ENCODE measurements around the gene DMBT1. TPM values are rescaled to one million over a fixed set of nuclear protein-coding genes. Genes with fewer than 3 reads are reported as not detected.
"Not testable (repeated sequence)": the region's sequence is repeated elsewhere in the genome, so short reads cannot be mapped to it uniquely, and the experiment has no call there.

DMBT1 gene
- total RNA-seq, 1 donor from 2014 or later = 43.1 TPM

DNA sequence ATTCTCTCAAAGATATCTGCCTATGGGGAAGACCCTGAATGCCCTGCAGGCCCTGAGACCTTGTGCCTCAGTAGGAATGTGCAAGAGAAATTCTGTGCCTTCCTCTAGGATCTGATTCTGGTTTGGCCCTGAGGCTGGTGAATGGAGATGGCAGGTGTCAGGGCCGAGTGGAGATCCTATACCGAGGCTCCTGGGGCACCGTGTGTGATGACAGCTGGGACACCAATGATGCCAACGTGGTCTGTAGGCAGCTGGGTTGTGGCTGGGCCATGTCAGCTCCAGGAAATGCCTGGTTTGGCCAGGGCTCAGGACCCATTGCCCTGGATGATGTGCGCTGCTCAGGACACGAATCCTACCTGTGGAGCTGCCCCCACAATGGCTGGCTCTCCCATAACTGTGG, 15.7 kb downstream of the DMBT1 start:
- H3K9me3 ChIP-seq = no peaks in the 10 kb centered on the region
- ATAC-seq (no peak), DNase-seq (no peak)
- no peak for TF ChIP-seq CTCF (IDR thresholded peaks at IDR 0.05)
- no peak overlapping the region for H3K27ac ChIP-seq
- intact Hi-C loops (cut with DNase I) = no loop called here
- no peaks in the 10 kb centered on the region for H3K4me1 ChIP-seq
- H3K27me3 ChIP-seq (ENCODE audit: low read depth) = no peaks in the 10 kb centered on the region
- H3K4me3 ChIP-seq = no peak overlapping the region
- H3K36me3 ChIP-seq = no peaks in the 10 kb centered on the region

DNA sequence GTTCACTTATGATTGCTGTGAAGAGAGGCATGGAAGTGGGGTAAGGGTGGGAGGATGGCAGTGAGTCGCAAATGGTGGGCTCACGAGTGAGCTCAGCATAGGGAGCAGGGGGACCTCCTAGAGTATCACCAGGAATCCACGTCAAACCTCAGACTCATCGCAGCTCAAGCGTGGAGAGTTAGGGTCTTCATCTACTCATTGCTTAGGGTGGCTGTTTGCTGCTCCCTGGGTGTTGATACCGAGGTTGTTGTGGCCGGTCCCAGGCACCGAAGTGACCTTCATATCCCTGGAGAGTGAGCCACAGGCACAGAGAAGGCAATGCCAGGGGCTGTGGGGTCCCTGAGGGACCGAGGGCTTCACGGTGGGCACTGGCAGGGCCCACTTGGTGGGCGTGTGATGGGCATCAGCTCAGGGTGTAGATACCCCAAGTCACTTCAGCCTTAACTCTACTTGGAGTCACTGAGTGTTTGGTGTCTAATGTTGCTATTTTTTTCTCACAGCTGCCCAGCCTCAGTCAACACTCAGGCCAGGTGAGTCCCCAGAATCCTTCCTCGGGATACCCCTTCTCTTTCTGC, 16.8 kb downstream of the DMBT1 start:
- no peak for DNase-seq
- ATAC-seq = peak in 1 of 2 donors; percentile 5
- no peaks in the 10 kb centered on the region for H3K4me1 ChIP-seq
- intact Hi-C loops (cut with DNase I) = no loop called here
- H3K36me3 ChIP-seq = no peaks in the 10 kb centered on the region
- H3K9me3 ChIP-seq = no peaks in the 10 kb centered on the region
- H3K4me3 ChIP-seq = no peak overlapping the region
- H3K27me3 ChIP-seq (ENCODE audit: low read depth) = no peaks in the 10 kb centered on the region
- no peak for TF ChIP-seq CTCF (IDR thresholded peaks at IDR 0.05)
- H3K27ac ChIP-seq = no peak overlapping the region

DNA sequence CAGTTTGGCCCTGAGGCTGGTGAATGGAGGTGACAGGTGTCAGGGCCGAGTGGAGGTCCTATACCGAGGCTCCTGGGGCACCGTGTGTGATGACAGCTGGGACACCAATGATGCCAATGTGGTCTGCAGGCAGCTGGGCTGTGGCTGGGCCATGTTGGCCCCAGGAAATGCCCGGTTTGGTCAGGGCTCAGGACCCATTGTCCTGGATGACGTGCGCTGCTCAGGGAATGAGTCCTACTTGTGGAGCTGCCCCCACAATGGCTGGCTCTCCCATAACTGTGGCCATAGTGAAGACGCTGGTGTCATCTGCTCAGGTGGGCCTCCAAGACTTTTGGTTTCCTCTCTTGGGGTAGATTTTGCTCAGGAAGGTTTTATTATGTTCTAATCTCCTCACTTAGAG, 25.5 kb downstream of the DMBT1 start:
- ATAC-seq; H3K9me3 ChIP-seq; H3K27me3 ChIP-seq (ENCODE audit: low read depth): not testable (repeated sequence)

GRCh38 chr10:122587098-122587760, 26.7 kb downstream of the DMBT1 start:
- H3K27me3 ChIP-seq (ENCODE audit: low read depth) = no peaks in the 10 kb centered on the region
- H3K4me3 ChIP-seq = no peak overlapping the region
- intact Hi-C loops (cut with DNase I) = no loop called here
- H3K27ac ChIP-seq = no peak overlapping the region
- H3K36me3 ChIP-seq = no peaks in the 10 kb centered on the region
- no peaks in the 10 kb centered on the region for H3K9me3 ChIP-seq
- ATAC-seq = no peak
- DNase-seq = no peak
- no peak for TF ChIP-seq CTCF (IDR thresholded peaks at IDR 0.05)
- H3K4me1 ChIP-seq = no peaks in the 10 kb centered on the region

More for the DNA sequence above, 25.5 kb downstream of the DMBT1 start:
- intact Hi-C loops (cut with DNase I); H3K4me3 ChIP-seq; H3K4me1 ChIP-seq; H3K36me3 ChIP-seq; DNase-seq; H3K27ac ChIP-seq: not testable (repeated sequence)

DNA sequence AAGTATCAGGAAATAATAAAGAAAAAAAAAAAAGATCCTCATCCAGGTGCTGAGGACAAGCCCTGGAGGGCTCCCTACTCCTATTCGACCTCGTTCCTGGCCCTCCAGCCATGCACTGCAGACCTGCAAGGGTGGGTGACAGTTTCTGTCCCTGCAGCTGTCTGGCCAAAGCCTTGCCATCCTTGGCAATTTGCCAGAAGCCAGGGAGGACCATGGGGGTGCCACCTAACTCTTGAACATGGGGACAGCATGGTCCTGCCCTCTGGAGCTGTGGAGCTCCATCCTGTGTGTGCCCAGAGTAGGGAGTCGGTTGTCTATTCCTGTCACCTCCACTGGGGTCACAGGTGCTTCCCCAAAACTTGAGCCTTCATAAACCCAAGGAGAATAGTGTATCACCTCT, 27.8 kb downstream of the DMBT1 start:
- ATAC-seq (no peak), DNase-seq (no peak)
- TF ChIP-seq CTCF (IDR thresholded peaks at IDR 0.05) = no peak
- Histone ChIP-seq H3K27ac (no peak overlapping the region), H3K4me3 (no peak overlapping the region), H3K36me3 (no peaks in the 10 kb centered on the region), H3K9me3 (no peaks in the 10 kb centered on the region), H3K4me1 (no peaks in the 10 kb centered on the region), H3K27me3 (ENCODE audit: low read depth) (no peaks in the 10 kb centered on the region)
- intact Hi-C loops (cut with DNase I) = no loop called here

GRCh38 chr10:122590153-122590552, 29.6 kb downstream of the DMBT1 start:
- ATAC-seq (peak; percentile 23 to 42), DNase-seq (no peak)
- Histone ChIP-seq H3K9me3 (no peaks in the 10 kb centered on the region), H3K27me3 (ENCODE audit: low read depth) (no peaks in the 10 kb centered on the region), H3K4me1 (no peaks in the 10 kb centered on the region), H3K27ac (no peak overlapping the region), H3K36me3 (no peaks in the 10 kb centered on the region), H3K4me3 (no peak overlapping the region)
- TF ChIP-seq CTCF (IDR thresholded peaks at IDR 0.05) = no peak
- intact Hi-C loops (cut with DNase I) = no loop called here

Data from lower lobe of right lung (tissue), 2 donors.